Measurements from ENCODE around the gene ATF7IP.
A peak's percentile ranks its signal among the peaks of the same experiment; 100 is the strongest.
"Not testable (repeated sequence)": the region's sequence is repeated elsewhere in the genome, so short reads cannot be mapped to it uniquely, and the experiment has no call there.

Gene ATF7IP, protein sequence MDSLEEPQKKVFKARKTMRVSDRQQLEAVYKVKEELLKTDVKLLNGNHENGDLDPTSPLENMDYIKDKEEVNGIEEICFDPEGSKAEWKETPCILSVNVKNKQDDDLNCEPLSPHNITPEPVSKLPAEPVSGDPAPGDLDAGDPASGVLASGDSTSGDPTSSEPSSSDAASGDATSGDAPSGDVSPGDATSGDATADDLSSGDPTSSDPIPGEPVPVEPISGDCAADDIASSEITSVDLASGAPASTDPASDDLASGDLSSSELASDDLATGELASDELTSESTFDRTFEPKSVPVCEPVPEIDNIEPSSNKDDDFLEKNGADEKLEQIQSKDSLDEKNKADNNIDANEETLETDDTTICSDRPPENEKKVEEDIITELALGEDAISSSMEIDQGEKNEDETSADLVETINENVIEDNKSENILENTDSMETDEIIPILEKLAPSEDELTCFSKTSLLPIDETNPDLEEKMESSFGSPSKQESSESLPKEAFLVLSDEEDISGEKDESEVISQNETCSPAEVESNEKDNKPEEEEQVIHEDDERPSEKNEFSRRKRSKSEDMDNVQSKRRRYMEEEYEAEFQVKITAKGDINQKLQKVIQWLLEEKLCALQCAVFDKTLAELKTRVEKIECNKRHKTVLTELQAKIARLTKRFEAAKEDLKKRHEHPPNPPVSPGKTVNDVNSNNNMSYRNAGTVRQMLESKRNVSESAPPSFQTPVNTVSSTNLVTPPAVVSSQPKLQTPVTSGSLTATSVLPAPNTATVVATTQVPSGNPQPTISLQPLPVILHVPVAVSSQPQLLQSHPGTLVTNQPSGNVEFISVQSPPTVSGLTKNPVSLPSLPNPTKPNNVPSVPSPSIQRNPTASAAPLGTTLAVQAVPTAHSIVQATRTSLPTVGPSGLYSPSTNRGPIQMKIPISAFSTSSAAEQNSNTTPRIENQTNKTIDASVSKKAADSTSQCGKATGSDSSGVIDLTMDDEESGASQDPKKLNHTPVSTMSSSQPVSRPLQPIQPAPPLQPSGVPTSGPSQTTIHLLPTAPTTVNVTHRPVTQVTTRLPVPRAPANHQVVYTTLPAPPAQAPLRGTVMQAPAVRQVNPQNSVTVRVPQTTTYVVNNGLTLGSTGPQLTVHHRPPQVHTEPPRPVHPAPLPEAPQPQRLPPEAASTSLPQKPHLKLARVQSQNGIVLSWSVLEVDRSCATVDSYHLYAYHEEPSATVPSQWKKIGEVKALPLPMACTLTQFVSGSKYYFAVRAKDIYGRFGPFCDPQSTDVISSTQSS

DNA sequence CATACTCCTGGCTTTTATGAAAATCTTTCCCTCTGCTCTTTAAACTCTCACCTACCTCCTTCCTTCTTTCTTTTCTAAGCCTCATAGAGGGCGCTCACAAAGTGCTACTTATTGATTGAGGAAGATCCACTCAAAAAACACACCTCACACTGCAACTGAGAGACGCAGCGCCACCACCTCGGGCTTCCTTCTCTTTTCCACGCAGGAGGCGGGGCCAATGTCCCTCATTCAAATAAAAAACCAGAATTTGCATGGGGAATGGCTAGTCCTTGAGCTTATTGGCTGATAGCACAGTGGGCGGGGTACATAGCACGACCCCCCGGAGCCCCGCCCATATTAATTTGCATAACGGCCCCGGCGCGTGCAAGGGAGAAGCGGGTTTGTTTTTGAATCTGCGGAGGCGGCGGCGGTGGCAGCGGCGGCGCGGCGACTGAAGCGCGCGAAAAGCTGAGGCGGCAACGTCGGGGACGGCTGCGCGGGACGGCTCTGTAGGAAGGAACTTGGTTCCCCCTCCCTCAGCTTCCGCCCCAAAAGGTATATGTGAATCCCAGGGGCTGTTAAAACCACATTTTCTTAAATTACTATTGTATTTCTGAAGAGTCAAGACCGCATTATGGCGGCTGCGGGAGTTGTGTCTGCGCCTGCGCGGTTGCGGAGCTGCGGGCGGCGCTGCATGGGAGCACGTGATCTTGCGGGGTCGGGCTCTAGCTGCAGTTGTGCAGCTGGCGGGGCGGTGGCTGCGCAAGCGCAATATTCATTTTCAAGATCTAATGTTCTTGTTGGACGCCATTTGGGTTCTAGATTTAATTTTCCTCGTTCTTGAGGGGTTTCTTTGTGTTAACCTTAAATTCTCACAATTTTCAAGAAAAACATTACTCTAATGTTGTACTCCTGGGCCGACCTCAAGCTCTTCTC, at the start of gene ATF7IP:
Gene ATF7IP (plus strand): TSS at position 389 of the 915 bp plus-strand sequence. CDS start 58,234 bp downstream, outside the sequence.
- peak; percentile 97 for DNase-seq (ENCODE audit: low spot score)

DNA sequence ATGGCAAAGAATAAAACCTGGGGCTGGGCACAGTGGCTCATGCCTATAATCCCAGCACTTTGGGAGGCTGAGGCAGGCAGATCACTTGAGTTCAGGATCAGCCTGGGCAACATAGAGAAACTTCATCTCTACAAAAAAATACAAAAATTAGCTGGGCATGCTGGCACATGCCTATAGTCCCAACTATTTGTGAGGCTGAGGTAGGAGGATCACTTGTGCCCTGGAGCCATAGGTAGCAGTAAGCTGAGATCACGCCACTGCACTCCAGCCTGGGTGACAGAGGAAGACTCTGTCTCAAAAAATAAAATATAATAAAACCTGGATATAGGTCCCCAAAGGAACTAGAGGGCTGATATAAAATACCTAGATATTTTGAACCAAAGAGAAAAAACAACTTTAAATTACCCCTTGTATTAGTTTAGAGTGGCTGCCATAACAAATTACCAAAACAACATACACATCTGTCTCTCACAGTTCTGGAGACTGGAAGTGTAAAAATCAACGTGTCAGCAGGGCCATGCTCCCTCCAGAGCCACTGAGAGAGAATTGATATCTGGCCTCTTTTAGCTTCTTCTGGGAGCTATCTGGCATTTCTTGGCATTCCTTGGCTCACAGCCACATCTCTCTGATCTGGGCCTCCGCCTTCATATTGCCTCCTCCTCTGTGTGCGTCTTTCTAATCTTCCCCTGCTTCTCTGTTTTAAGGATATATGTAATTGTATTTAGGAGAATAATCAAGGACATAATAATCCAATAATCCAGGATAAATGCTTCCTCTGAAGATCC, 47.9 kb upstream of the ATF7IP start:
- DNase-seq (ENCODE audit: low spot score) = no peak

DNA sequence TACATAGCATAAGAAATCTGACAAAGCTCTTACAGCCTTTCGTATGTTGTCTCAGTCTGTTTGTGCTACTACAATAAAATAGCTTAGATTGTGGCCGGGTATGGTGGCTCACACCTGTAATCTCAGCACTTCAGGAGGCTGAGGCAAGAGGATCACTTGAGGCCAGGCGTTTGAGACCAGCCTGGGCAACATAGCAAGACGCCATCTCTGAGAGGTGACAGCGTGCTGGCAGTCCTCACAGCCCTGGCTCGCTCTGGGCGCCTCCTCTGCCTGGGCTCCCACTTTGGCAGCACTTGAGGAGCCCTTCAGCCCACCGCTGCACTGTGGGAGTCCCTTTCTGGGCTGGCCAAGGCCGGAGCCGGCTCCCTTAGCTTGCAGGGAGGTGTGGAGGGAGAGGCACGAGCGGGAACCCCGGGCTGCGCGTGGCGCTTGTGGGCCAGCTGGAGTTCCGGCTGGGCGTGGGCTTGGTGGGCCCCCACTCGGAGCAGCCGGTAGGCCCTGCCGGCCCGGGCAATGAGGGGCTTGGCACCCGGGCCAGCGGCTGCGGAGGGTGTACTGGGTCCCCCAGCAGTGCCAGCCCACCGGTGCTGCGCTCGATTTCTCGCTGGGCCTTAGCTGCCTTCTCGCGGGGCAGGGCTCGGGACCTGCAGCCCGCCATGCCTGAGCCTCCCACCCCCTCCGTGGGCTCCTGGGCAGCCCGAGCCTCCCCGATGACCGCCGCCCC, 45.6 kb upstream of the ATF7IP start:
- DNase-seq (ENCODE audit: low spot score) = not testable (repeated sequence)

DNA sequence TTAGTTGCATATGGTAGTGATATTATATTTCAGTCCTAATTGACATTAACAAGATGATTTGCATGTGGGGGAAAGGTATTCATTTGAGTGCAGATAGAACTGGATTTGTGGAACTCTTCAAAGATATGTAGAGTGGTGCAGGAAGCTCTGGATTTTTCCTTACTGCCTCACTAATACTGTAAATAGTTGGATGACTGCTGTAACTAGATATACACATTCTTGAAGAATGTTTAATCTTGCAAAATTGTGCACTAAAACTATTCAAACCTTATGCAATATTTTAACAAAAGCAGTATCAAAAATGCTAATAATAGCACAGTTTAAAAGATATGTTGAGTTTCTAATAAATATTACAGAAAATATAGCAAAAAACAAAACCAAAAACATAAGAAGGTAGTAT, 43.1 kb upstream of the ATF7IP start:
- no peak for DNase-seq (ENCODE audit: low spot score)

DNA sequence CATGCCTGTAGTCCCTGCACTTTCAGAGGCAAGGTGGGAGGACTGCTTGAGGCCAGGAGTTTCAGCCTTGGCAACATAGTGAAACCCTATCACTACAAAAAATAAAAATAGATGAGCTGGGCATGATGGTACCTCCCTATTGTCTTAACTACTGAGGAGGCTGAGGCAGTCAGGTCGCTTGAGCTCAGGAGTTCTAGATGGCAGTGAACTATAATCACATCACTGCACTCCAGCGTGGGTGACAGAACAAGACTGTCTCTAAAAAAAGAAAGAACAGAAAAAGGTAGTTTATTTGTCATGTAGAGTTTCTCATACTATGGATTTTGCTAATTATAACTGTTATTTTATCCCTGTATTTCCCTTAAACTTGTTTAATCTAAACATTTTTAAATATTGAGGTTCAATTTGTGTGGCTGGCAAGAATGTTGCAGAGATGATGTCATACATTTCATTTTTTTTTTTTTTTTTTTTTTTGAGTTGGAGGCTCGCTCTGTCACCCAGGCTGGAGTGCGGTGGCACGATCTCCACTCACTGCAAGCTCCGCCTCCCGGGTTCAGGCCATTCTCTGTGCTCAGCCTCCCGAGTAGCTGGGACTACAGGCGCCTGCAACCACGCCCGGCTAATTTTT, 39.7 kb upstream of the ATF7IP start:
- DNase-seq (ENCODE audit: low spot score) = no peak

DNA sequence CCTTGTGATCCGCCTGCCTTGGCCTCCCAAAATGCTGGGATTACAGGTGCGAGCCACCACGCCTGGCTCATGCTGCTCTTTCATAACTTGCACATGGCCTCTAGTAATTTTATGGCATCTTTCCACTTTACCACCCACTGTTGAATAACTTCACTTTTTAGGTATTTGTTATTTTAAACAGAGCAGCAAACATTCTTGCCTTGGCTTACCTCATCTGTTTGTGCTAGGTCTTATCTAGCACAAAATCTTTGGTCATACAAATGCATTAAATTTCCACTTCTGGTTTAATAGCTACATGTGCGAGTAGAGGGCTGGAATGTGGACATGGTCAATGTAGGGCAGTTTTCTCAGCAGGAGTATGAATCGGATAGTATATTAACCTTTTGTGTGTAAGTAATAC, 38.8 kb upstream of the ATF7IP start:
- no peak for DNase-seq (ENCODE audit: low spot score)

DNA sequence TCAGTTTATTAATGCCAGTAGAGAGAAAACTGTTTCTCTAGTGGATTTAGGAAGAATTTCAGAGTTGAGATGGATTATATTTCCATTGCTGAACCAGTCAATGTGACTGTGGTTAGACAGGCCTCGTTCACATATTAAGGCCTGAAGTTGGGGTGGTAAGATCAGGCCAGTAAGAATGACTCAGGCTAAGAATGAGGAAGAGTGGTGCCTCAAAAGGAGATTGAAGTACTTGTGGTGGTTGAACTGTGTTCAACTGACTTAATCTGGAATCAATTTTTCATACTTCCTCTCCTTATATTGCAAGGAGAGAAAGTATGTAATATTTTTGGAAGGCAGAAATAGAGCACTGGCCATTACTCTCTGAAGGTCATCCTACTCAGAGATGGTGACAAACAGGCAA, 37.8 kb upstream of the ATF7IP start:
- no peak for DNase-seq (ENCODE audit: low spot score)

DNA sequence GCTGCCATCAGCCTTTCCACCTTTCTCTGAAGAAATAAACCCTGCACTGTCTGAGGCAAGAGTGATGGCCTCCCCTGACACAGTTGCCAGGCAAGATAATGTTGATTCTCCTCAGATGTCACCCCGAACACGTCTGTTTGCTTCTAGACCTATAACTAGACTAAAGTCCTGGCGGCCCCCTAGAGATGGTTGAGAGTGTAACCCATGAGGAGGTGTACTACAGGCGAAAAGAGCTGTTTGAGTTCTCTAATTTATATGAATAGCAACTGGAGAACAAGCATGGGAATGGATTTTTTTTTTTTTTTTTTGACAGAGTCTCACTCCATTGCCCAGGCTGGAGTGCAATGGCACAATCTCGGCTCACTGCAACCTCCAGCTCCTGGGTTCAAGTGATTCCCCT, 33.0 kb upstream of the ATF7IP start:
- DNase-seq (ENCODE audit: low spot score) = no peak

DNA sequence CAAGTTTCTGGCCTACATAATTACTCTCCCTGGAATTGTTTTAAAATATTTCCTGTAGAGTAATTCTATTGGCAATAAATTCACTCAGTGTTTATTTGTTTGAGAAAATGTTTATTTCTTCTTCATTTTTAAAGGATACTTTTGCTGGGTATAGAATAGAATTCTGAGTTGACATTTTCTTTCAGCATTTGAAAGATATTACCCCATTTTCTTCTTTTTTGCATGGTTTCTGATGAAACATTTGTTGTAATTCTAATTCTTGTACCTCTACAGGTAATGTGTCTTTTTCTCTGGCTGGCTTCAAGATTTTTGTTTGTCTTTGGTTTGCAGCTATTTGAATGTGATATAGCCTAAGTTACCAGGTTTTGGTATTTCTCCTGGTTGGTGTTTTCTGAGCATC, 25.1 kb upstream of the ATF7IP start:
- no peak for DNase-seq (ENCODE audit: low spot score)

DNA sequence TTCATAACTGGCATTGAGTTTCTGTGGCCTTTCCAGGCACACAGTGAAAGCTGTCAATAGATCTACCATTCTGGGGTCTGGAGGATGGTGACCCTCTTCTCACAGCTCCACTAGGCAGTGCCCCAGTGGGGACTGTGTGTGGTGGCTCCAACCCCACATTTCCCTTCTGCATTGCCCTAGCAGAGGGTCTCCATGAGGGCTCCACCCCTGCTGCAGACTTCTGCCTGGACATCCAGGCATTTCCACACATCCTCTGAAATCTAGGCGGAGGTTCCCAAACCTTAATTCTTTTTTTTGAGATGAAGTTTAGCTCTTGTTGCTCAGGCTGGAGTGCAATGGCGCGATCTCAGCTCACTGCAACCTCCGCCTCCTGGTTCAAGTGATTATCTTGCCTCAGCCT, 14.0 kb upstream of the ATF7IP start:
- not testable (repeated sequence) for DNase-seq (ENCODE audit: low spot score)

DNA sequence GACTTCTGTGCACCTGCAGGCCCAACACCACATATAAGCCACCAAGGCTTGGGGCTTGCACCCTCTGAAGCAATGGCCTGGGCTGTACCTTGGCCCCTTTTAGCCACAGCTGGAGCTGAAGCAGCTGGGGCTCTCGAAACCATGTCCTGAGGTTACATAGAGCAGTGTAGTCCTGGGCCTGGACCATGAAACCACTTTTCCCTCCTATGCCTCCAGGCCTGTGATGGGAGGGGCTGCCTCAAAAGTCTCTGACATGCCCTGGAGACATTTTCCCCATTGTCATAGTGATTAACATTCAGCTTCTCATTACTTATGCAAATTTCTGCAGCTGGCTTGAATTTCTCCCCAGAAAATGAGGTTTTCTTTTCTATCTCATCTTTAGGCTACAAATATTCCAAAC, 13.4 kb upstream of the ATF7IP start:
- DNase-seq (ENCODE audit: low spot score) = not testable (repeated sequence)

DNA sequence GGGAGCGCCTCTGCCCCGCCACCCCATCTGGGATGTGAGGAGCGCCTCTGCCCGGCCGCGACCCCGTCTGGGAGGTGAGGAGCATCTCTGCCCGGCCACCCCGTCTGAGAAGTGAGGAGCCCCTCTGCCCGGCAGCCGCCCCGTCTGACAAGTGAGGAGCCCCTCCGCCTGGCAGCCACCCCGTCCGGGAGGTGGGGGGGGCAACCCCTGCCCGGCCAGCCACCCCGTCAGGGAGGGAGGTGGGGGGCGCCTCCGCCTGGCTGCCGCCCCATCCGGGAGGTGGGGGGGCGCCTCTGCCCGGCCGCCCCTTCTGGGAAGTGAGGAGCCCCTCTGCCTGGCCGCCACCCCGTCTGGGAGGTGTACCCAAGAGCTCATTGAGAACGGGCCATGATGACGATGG, 10.8 kb upstream of the ATF7IP start:
- DNase-seq (ENCODE audit: low spot score) = not testable (repeated sequence)

DNA sequence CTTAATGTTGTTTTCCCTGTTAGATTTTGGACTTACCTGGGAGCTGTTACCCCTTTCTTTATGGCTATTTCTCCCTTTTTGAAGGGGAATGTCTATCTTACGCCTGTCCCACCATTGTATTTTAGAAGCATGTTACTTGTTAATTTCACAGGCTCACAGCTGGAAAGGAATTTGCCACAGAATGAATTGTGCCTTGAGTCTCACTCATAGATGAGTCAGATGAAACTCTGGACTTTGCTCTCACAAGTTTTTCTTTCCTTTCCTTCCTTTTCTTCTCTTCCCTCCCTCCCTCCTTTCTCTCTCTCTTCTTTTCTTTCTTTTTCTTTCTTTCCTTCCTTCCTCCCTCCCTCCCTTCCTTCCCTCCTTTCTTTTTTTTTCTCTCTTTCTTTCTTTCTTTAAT, 9.3 kb upstream of the ATF7IP start:
- DNase-seq (ENCODE audit: low spot score) = no peak

DNA sequence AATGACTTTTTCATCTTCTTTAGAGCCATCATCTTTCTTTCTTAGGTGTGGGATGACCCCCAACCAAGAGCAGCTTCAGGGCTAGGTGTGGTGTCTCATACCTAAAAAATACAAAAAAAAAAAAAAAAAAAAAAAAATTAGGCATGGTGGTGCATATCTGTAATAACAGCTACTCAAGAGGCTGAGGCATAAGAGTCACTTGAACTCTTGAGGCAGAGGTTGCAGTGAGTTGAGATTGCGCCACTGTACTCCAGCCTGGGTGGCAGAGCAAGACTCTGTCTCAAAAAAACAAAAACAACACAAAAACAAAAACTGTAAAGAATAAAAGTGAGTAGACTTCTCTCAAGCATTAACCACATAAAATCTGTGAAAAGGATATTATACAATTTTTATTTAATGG, 8.0 kb upstream of the ATF7IP start:
- DNase-seq (ENCODE audit: low spot score) = no peak

DNA sequence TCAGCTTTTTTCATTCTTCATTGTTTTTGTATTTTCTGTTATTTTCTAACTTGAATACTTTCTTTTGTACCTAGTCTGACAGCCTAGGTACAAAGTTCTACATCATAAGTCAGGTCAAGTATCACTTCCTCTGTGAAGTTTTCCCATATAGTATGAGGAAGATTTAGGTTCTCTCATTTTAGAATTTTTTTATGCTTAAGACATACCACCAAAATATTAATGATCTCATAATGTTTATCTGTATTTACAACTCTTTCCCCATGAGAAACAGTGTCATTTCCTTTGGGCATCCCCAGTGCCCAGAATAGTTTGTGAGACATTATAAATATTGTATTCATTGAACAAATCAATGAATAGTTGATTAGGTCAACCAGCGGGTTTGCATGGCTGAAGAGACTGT, 3.1 kb upstream of the ATF7IP start:
- DNase-seq (ENCODE audit: low spot score) = no peak

DNA sequence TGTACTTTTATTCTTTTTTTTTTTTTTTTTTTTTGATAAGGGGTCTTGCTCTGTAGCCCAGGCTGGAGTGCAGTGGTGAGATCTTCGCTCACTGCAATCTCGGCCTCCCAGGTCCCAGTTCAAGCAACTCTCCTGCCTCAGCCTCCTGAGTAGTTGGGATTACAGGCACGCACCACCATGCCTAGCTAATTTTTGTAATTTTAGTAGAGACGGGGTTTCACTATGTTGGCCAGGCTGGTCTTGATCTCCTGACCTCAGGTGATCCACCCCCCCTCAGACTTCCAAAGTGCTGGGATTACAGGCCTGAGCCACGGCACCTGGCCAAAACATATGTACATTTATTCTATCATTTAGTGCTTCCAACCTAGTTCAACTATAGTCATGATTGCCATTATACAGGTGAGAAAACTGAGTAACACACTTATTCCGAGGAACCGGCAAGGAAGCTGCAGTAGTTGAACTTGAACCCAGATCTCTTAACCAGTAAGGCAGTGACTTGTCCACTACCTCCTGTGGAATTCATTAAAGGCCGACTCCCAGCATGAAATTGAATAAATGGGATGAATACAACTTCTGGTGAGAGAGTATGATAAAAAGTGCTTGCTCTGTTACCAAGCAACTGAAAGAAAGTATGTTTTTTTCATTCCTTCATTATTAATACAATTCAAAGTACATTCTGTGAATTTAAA, 755 bp upstream of the ATF7IP start:
- DNase-seq (ENCODE audit: low spot score) = no peak

DNA sequence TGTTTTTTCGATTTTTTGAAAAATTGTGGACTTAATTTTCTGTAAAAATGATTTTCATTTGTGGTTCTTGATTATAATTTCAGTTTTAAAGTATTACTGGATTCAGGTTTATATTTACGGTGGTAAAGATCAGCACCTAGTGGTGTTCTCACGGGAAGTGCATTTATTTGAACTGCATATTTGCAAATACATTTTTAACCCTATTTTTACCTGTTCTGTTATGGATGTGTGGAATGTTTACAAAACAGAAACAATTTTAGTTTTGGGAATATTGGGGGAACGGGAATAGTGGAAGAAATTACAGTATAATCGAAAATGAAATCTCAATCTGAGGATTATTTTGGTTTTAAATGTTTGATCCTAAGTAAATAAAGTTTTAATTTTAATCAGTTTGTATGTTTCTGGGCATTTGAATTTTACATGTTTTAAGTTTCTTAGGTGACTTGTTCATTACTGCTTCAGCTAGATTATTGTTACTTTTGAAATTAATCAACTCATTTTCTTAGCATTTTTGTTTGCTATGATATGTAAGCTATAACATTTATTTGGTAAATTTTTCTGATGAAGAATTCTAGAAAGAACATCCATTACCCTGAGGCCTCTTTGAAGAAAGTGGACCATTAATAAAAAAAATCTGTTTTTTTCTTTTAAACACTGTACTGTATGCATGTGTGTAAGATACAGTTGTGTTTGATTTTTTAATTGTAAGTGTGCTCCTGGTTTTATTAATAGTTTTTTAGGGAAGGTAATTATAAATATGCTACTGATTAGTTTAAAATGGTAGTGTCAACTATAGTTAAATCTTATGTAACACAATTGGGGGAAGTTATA, 942 bp downstream of the ATF7IP start:
- no peak for DNase-seq (ENCODE audit: low spot score)

Measured in ecto neural progenitor cell (in vitro differentiated cells).